B cell (primary cell): ENCODE results near the gene KIF26B.

Source experiments
- EZH2 ChIP-seq: IDR thresholded peaks from 2 replicates; pipeline ENCODE4 v1.6.1; 2012; ENCODE audit warnings: borderline replicate concordance, low read depth, mild to moderate bottlenecking, moderate library complexity, low read length; ENCODE audit not compliant: insufficient read depth, poor library complexity, severe bottlenecking
- TF ChIP-seq, protein P1 (sequence below): fragments of 200-600 bp; IDR thresholded peaks from one replicate; pipeline ENCODE4 v1.8.0; 2022; ENCODE audit warnings: antibody characterized with exemption, mild to moderate bottlenecking

DNA sequence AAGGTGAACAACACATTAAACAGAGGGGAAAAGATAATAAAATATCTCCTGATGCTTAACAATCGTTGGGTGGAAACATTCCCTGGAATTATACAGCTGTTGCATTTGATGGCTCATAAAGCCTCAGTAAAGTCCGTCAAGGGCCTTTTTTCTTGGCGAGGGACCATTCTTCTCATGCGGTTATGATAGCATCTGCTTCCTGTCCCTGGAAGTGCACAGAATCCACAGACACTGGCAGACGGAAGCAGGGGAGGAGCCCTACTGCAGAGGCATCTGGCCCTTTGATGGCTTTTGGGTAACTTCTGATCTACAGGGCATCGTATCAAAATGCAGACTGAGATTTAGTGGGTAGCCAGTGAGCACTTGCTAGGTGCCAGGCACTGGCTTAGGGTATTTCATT, 286.9 kb downstream of the KIF26B start:
- TF ChIP-seq, protein P1, sequence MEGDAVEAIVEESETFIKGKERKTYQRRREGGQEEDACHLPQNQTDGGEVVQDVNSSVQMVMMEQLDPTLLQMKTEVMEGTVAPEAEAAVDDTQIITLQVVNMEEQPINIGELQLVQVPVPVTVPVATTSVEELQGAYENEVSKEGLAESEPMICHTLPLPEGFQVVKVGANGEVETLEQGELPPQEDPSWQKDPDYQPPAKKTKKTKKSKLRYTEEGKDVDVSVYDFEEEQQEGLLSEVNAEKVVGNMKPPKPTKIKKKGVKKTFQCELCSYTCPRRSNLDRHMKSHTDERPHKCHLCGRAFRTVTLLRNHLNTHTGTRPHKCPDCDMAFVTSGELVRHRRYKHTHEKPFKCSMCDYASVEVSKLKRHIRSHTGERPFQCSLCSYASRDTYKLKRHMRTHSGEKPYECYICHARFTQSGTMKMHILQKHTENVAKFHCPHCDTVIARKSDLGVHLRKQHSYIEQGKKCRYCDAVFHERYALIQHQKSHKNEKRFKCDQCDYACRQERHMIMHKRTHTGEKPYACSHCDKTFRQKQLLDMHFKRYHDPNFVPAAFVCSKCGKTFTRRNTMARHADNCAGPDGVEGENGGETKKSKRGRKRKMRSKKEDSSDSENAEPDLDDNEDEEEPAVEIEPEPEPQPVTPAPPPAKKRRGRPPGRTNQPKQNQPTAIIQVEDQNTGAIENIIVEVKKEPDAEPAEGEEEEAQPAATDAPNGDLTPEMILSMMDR, result no peak
- TF ChIP-seq EZH2, result no peak
